Endothelial cell of umbilical vein (primary cell): Measurements from ENCODE around the gene SFSWAP. TPM values are rescaled to one million over a fixed set of nuclear protein-coding genes. Genes with fewer than 3 reads are reported as not detected.

Source experiments
- BruUV-seq: library from RNA; stranded (reverse); fragments of 400-500 nt; replicated peaks from 2 replicates; lab custom pipeline; 2021; lab: Mats Ljungman, UMichigan
- CTCF ChIA-PET: fragments of 300-600, 350-600 bp; sonication (Branson Sonifier 250); formaldehyde crosslinking; loops from one replicate; lab custom pipeline; 2021; ENCODE audit warnings: antibody characterized with exemption, inconsistent platforms; lab: Charles Lee
- POLR2A ChIA-PET: fragments of 300-600, 350-600 bp; sonication (Branson Sonifier 250); formaldehyde crosslinking; loops from one replicate; lab custom pipeline; 2021; ENCODE audit warnings: antibody characterized with exemption, inconsistent platforms; lab: Charles Lee
- DNase-seq: peaks from one replicate; pipeline ENCODE4 v3.0.0-alpha.2; 2011; ENCODE audit warnings: low read depth, low spot score
- FAIRE-seq: peaks from 2 replicates; lab custom pipeline; 2011; peaks lifted over from hg19 to GRCh38; lab: Jason Lieb, UNC
- H2AFZ ChIP-seq: 2 replicates; pipeline ENCODE4 v1.6.0; 2012; ENCODE audit warnings: low read depth, low read length, control low read depth, inconsistent platforms
- H3K27ac ChIP-seq: 2 replicates; pipeline ENCODE4 v1.5.1; 2011; ENCODE audit warnings: low read depth, mild to moderate bottlenecking, control low read depth, low read length, moderate library complexity; ENCODE audit not compliant: insufficient read depth
- H3K27me3 ChIP-seq, 2 experiments: 2 replicates each; pipeline versions ENCODE4 v1.6.0 to v1.6.1; 2011; ENCODE audit warnings: low read length in 2 of 2, mixed read lengths in 1 of 2; ENCODE audit not compliant: control insufficient read depth in 2 of 2, insufficient read depth in 2 of 2
- H3K36me3 ChIP-seq, 2 experiments: 2 replicates in 1 of 2; 3 replicates in 1 of 2; pipeline ENCODE4 v1.5.1; 2011; ENCODE audit warnings: low read length in 2 of 2, mild to moderate bottlenecking in 1 of 2, moderate library complexity in 1 of 2; ENCODE audit not compliant: control insufficient read depth in 2 of 2, insufficient read depth in 2 of 2; ENCODE audit errors: extremely low read depth in 1 of 2
- H3K4me1 ChIP-seq: 3 replicates; pipeline ENCODE4 v1.5.1; 2011; ENCODE audit warnings: mild to moderate bottlenecking, low read length; ENCODE audit not compliant: control insufficient read depth, insufficient read depth; ENCODE audit errors: extremely low read depth
- H3K4me2 ChIP-seq: 2 replicates; pipeline ENCODE4 v1.6.1; 2011; ENCODE audit warnings: low read length, control low read depth, mixed read lengths; ENCODE audit not compliant: insufficient read depth
- H3K4me3 ChIP-seq, 3 experiments: fragments of 200-600 bp in 1 of 3; sonication (generic), shearing (Covaris generic) in 1 of 3; replicated peaks in 1 of 3; 2 replicates each; pipeline ENCODE4 v1.5.1; 2011 to 2016; ENCODE audit warnings: control low read depth in 3 of 3, low read length in 3 of 3, mild to moderate bottlenecking in 2 of 3, inconsistent platforms in 1 of 3, low read depth in 1 of 3, moderate library complexity in 1 of 3; ENCODE audit not compliant: insufficient read depth in 1 of 3
- H3K79me2 ChIP-seq: 2 replicates; pipeline ENCODE4 v1.6.0; 2012; ENCODE audit warnings: low read length, inconsistent platforms; ENCODE audit not compliant: control insufficient read depth, insufficient read depth
- H3K9ac ChIP-seq: replicated peaks from 2 replicates; pipeline ENCODE3; 2011; ENCODE audit warnings: low read length, control low read depth; ENCODE audit not compliant: insufficient read depth; ENCODE audit errors: extremely low read depth
- H3K9me1 ChIP-seq: replicated peaks from 3 replicates; pipeline ENCODE4 v1.6.0; 2011; ENCODE audit warnings: mild to moderate bottlenecking, low read length; ENCODE audit not compliant: control insufficient read depth, insufficient read depth; ENCODE audit errors: extremely low read depth
- H3K9me3 ChIP-seq: replicated peaks from 2 replicates; pipeline ENCODE4 v1.5.1; 2012; ENCODE audit warnings: low read length, inconsistent platforms; ENCODE audit not compliant: control insufficient read depth, insufficient read depth
- H4K20me1 ChIP-seq: replicated peaks from 2 replicates; pipeline ENCODE3; 2011; ENCODE audit warnings: mild to moderate bottlenecking, low read length; ENCODE audit not compliant: control insufficient read depth, insufficient read depth; ENCODE audit errors: extremely low read depth
- EZH2 ChIP-seq: IDR thresholded peaks from 2 replicates; pipeline ENCODE4 v1.6.1; 2012; ENCODE audit warnings: borderline replicate concordance, low read depth, mild to moderate bottlenecking, moderate library complexity, low read length, inconsistent platforms; ENCODE audit not compliant: severe bottlenecking
- FOS ChIP-seq: IDR thresholded peaks from 2 replicates; pipeline ENCODE4 v1.6.1; 2011; ENCODE audit warnings: mild to moderate bottlenecking, low read length, moderate library complexity, borderline replicate concordance; ENCODE audit not compliant: insufficient read depth
- GATA2 ChIP-seq: IDR thresholded peaks from 2 replicates; pipeline ENCODE4 v1.7.0; 2011; ENCODE audit warnings: low read depth, mild to moderate bottlenecking, moderate library complexity, mixed read lengths, low read length; ENCODE audit not compliant: insufficient read length, insufficient read depth
- JUN ChIP-seq: IDR thresholded peaks from 2 replicates; pipeline ENCODE4 v1.6.1; 2011; ENCODE audit warnings: borderline replicate concordance, low read depth; ENCODE audit not compliant: insufficient read length, insufficient read depth
- MYC ChIP-seq: IDR thresholded peaks from one replicate; pipeline ENCODE4 v1.6.1; 2011; ENCODE audit warnings: mild to moderate bottlenecking, low read depth, low read length
- POLR2A ChIP-seq: IDR thresholded peaks from 2 replicates; pipeline ENCODE4 v1.6.1; 2012; ENCODE audit warnings: low read depth, mild to moderate bottlenecking, control low read depth, low read length
- POLR2AphosphoS5 ChIP-seq: IDR thresholded peaks from 2 replicates; pipeline ENCODE4 v1.6.1; 2012; ENCODE audit warnings: low read depth, mild to moderate bottlenecking, control low read depth, low read length, moderate library complexity; ENCODE audit not compliant: insufficient read depth
- dilution Hi-C: fragments of 300-500 bp; cut with MboI; formaldehyde crosslinking; loops from one replicate; pipeline ENCODE4 v1.15.0; 2019; ENCODE audit warnings: low sequenced_read_pairs; ENCODE audit not compliant: extremely low pct_ligation_motif_present
- intact Hi-C: fragments of 100-400 bp; cut with micrococcal nuclease; formaldehyde crosslinking; loops from one replicate; pipeline ENCODE4 v1.10.0; 2022
- polyA plus RNA-seq, 4 experiments: library from polyadenylated mRNA; depleted of rRNA in 3 of 4; stranded (reverse) in 3 of 4; unstranded in 1 of 4; fragments of >200 nt; gene quantifications; 2 replicates each; pipeline versions ENCODE4 v1.2.1 to v1.2.3, GENCODE V29; 2011 to 2012; ENCODE audit warnings: missing spikeins in 1 of 4
- total RNA-seq: library from RNA; stranded (reverse); gene quantifications from 2 replicates; pipeline ENCODE4 v1.2.3, GENCODE V29; 2021
- TF ChIP-seq, protein P1 (sequence below), 2 donors: IDR thresholded peaks; 1 replicate in 1 of 2; 2 replicates in 1 of 2; pipeline ENCODE4 v1.5.1; 2011; ENCODE audit warnings: low read length in 2 of 2, mild to moderate bottlenecking in 2 of 2, moderate library complexity in 2 of 2, control low read depth in 1 of 2, inconsistent platforms in 1 of 2, low read depth in 1 of 2; ENCODE audit not compliant: insufficient read depth in 1 of 2; ENCODE audit errors: extremely low read depth in 1 of 2
- TF ChIP-seq, protein P2 (sequence below): IDR thresholded peaks from 2 replicates; pipeline ENCODE4 v1.6.1; 2011; ENCODE audit not compliant: insufficient read depth, insufficient read length

SFSWAP gene
- total and polyA plus RNA-seq, 2 donors (not counting 3 experiments of a cell fraction or from before 2014, with no cell fraction given), result 38.1 to 53.3 TPM

DNA sequence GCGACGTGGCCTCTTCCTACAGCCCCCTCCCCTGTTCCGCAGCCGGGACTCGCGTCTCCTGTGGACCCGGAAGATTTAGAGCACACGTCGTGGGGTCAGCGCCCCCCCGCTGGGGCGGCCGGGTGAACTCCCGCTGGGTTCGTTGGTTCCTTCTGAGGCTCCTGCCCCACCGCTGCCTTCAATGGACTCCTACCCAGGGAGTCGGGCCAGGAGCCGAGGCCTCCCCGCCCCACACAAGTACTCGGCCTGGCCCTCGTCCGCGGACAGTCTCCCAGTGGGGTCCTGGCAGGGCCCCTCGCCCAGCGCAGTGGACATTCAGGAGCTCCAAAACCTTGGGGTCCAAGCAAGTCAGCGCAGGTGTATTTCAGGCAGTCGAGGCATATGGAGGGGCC lies 118.5 kb downstream of the SFSWAP start:
- dilution Hi-C loops, result no loop called here
- Histone ChIP-seq H3K9ac (no peak overlapping the region), H2AFZ (no peak overlapping the region), H3K36me3 (no peaks in the 10 kb centered on the region), H3K4me1 (peaks cover 12% of the 10 kb centered on the region), H3K9me3 (no peaks in the 10 kb centered on the region), H4K20me1 (no peaks in the 10 kb centered on the region), H3K4me2 (peak overlapping the region; percentile 10), H3K27me3 (peaks cover 0 to 6% of the 10 kb centered on the region in 2 experiments), H3K9me1 (no peaks in the 10 kb centered on the region), H3K4me3 (peak overlapping the region in 1 of 3 experiments; percentile 34), H3K27ac (no peak overlapping the region), H3K79me2 (no peaks in the 10 kb centered on the region)
- DNase-seq (no peak), FAIRE-seq (no peak)
- intact Hi-C loops, result loop anchor here (2.0 kb wide), 2 partner anchors 25 to 75 kb away; no protein-coding TSS in a partner anchor
- TF ChIP-seq FOS, result no peak
- TF ChIP-seq POLR2AphosphoS5, result no peak
- no peak for TF ChIP-seq GATA2
- TF ChIP-seq EZH2, result no peak
- TF ChIP-seq MYC, result no peak
- TF ChIP-seq JUN, result no peak
- ChIA-PET CTCF (interaction anchor here (1.6 to 2.6 kb wide), 2 partner anchors 55 to 724 kb away, joined by 4 to 29 read pairs; no protein-coding TSS in a partner anchor), POLR2A (no interaction called here)
- BruUV-seq, result no TSS peak

DNA sequence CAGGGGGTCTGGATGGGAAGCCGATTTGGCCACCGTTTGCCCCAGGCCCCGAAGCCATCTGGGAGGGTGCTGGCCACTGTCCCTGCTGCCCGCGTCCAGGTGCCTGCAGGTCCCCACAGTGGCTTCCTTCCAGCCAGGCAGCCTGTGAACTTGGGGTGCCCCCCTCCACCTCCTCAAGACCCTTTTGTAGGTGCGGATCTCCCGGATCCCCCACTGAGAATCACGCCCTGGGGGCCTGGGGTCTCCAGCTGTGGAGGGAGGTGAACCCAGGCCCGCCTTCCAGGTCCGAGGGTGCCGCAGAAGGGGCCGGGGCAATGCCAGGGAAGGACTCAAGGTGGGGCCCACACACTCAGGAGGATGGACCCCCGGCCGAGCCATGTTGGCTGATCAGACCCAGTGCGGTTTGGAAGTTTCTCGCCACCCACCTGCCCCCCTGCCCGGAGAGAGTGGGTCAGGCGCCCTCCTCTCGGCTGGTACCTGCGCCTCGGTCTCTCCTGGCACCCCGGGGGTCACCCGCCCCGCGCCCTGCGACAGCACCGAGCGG lies 119.0 kb downstream of the SFSWAP start:
- no TSS peak for BruUV-seq
- dilution Hi-C loops, result no loop called here
- ChIA-PET POLR2A (no interaction called here), CTCF (interaction anchor here (0.7 to 2.6 kb wide), 10 partner anchors 32 to 1012 kb away, joined by 3 to 29 read pairs (median 4); no protein-coding TSS in a partner anchor)
- DNase-seq (no peak), FAIRE-seq (no peak)
- Histone ChIP-seq H3K9me3 (no peaks in the 10 kb centered on the region), H3K27ac (no peak overlapping the region), H3K9me1 (no peaks in the 10 kb centered on the region), H3K4me3 (peak overlapping the region in 2 of 3 experiments; percentile 29 to 35), H2AFZ (peak overlapping the region; percentile 82), H3K4me2 (peak overlapping the region; percentile 26), H3K36me3 (no peaks in the 10 kb centered on the region), H3K4me1 (peaks cover 12% of the 10 kb centered on the region), H3K9ac (no peak overlapping the region), H4K20me1 (no peaks in the 10 kb centered on the region), H3K79me2 (no peaks in the 10 kb centered on the region), H3K27me3 (peaks cover 0 to 6% of the 10 kb centered on the region in 2 experiments)
- TF ChIP-seq, protein P1, sequence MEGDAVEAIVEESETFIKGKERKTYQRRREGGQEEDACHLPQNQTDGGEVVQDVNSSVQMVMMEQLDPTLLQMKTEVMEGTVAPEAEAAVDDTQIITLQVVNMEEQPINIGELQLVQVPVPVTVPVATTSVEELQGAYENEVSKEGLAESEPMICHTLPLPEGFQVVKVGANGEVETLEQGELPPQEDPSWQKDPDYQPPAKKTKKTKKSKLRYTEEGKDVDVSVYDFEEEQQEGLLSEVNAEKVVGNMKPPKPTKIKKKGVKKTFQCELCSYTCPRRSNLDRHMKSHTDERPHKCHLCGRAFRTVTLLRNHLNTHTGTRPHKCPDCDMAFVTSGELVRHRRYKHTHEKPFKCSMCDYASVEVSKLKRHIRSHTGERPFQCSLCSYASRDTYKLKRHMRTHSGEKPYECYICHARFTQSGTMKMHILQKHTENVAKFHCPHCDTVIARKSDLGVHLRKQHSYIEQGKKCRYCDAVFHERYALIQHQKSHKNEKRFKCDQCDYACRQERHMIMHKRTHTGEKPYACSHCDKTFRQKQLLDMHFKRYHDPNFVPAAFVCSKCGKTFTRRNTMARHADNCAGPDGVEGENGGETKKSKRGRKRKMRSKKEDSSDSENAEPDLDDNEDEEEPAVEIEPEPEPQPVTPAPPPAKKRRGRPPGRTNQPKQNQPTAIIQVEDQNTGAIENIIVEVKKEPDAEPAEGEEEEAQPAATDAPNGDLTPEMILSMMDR (IDR thresholded peaks at IDR 0.05; ENCODE audit: extremely low read depth in 1 of 2, insufficient read depth in 1 of 2, low read depth in 1 of 2, low read length in 2 of 2), result no peak
- TF ChIP-seq GATA2, result no peak
- TF ChIP-seq POLR2AphosphoS5, result no peak
- TF ChIP-seq EZH2, result no peak
- no peak for TF ChIP-seq POLR2A
- TF ChIP-seq, protein P2, sequence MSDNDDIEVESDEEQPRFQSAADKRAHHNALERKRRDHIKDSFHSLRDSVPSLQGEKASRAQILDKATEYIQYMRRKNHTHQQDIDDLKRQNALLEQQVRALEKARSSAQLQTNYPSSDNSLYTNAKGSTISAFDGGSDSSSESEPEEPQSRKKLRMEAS, result no peak
- TF ChIP-seq FOS, result no peak
- no peak for TF ChIP-seq MYC
- no peak for TF ChIP-seq JUN
- intact Hi-C loops, result loop anchor here (1.0 to 5.0 kb wide), 11 partner anchors 25 to 993 kb away; partner anchors contain the start of genes EP400, RAN, SFSWAP and STX2
